Stimulated activated CD8-positive, alpha-beta memory T cell treated with anti-CD3 and anti-CD28 coated beads, Interleukin-2, amount 100 ng/mL, for 48 hours (primary cell): ENCODE results near the gene HK1.

Experiments used
- DNase-seq, 2 donors: peaks; one replicate each; pipeline ENCODE4 v3.0.0-alpha.2; 2020; ENCODE audit warnings: low read depth in 2 of 2

HK1 gene

GRCh38 chr10:69345890-69346474 is 67.7 kb downstream of the HK1 start:
- DNase-seq = no peak

DNA sequence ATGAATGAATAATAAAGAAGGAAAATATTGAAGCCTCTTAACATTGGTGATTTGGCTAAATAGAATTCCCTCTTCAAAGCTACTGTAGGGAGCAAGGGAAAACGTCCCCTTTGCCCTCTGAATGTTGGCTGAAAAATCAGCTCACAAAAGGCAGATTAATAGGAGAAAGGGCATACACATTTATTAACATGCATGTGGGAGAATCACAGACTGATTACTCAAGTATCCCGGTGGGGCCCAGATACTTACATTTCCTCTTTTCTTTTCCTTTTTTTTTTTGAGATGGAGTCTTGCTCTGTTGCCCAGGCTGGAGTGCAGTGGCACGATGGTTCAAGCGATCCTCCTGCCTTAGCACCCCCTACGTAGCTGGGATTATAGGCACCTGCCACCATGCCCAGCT is 68.5 kb downstream of the HK1 start:
- no peak for DNase-seq

DNA sequence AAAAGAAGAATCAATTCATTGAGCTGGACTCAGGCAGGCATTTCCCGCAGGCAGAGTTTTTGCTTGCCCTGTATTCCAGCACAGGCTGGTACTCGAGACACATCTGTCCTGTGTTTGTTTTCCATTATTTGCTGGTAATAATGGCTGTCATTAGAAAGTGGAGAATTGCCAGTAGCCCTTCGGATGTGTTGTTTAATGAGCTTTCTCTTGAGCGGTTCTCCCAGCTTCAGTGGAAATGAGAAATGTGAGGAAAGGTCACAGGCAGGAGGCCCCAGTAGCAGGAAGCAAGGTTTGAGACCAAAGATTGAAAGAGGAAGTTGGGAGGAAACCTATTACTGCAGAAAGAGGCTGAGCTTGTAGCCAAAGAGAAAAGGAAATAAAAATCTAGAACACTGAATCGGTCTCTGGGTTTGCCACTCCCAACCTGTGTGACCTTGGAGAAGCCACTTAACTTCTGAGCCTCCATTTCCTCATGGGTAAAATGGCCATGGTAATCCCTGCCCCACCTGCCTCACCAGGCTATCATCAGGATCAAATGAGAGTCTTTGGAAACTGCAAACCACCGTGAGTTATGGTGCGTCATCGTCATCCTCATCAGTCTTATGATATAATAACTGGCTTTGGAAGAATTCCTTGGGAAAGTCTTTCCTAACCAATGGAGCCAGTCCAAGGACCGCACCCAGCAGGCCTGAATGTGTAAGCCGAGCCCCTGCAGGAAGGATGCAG is 70.7 kb downstream of the HK1 start:
- DNase-seq = no peak

GRCh38 chr10:69349542-69349888 is 71.2 kb downstream of the HK1 start:
- no peak for DNase-seq

- DNase-seq = no peak
Measured at GRCh38 chr10:69351589-69351988, 73.3 kb downstream of the HK1 start.

GRCh38 chr10:69352569-69353264 is 74.4 kb downstream of the HK1 start:
- DNase-seq = no peak

- no peak for DNase-seq
Measured at GRCh38 chr10:69353977-69354635, 75.8 kb downstream of the HK1 start.

DNA sequence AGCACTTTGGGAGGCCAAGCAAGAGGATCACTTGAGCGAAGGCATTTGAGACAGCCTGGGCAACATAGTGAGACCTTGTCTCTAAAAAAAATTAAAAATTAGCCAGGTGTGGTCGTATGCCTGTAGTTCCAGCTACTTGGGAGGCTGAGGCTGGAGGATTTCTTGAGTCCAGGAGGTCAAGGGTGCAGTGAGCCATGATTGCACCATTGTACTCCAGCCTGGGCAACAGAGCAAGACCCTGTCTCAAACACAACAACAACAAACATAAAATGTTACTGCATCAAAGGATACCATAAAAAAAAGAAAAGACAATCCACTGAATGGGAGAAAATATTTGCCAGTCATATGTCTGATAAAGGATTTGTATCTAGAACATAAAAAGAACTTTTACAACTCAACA is 77.9 kb downstream of the HK1 start:
- DNase-seq = no peak

GRCh38 chr10:69358148-69358795 is 80.0 kb downstream of the HK1 start:
- DNase-seq = no peak

DNA sequence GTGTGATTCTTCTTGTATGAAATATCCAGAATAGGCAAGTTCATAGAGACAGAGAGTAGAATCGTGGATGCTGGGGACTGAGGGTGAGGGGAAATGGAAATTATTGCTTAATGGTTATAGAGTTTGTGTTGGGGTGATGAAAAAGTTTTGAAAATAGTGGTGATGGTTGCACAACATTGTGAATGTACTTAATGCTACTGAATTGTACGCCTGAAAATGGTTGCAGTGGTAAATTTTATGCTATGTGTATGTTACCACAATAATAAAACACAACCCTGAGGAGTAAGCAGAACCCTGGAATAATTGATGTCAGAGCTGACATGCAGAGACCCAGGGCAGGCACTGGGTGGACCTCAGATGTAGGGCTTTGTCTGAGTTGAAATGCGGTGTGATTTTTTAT is 80.9 kb downstream of the HK1 start:
- DNase-seq = no peak

- DNase-seq = no peak
Measured at GRCh38 chr10:69359594-69359993, 81.3 kb downstream of the HK1 start.

DNA sequence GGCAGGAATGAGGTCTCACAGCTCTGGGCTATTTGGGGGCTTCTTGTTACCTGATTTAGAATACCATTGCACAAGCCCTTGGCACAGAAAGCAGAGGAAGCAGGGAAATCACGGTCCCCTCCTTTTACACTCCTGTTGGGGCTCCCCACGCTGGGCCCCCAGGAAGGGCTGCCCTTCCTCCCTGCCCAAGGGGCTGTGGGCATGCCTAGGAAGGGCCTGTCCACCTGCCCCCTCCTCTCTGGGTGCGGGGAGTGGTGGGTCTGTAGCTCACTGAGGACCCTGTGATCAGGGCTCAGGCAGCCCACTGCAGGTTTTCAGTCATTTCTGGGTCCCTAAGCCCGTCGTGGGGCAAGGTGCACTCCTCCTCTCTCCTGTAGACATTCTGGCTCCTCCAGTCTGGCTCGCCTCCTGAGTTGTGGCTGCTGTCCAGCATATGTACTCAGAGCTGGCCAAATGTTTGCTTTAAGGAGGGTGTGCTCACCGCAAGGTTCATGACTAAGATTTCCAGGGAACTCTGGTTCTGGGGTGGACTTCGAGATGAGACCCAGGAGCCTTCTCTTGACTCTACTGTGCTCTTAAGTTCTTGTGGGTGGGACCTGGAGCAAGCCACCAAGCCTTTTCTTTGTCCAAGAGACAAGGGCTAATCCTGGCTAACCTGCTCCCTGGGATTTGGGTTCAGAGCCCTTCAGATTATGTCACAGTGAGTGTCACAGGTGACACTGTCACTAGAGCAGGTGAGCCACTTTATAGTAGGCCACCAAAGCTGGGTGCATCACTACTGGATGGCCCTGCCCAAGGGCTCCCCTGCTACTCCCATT is 82.4 kb downstream of the HK1 start:
- no peak for DNase-seq

GRCh38 chr10:69361303-69361614 is 83.0 kb downstream of the HK1 start:
- no peak for DNase-seq

GRCh38 chr10:69362471-69362954 is 84.2 kb downstream of the HK1 start:
- no peak for DNase-seq

GRCh38 chr10:69363666-69364065 is 85.4 kb downstream of the HK1 start:
- DNase-seq = no peak

GRCh38 chr10:69364232-69364940 is 86.1 kb downstream of the HK1 start:
- no peak for DNase-seq

GRCh38 chr10:69366738-69367137 is 88.4 kb downstream of the HK1 start:
- DNase-seq = no peak

GRCh38 chr10:69367469-69367868 is 89.2 kb downstream of the HK1 start:
- DNase-seq = no peak

DNA sequence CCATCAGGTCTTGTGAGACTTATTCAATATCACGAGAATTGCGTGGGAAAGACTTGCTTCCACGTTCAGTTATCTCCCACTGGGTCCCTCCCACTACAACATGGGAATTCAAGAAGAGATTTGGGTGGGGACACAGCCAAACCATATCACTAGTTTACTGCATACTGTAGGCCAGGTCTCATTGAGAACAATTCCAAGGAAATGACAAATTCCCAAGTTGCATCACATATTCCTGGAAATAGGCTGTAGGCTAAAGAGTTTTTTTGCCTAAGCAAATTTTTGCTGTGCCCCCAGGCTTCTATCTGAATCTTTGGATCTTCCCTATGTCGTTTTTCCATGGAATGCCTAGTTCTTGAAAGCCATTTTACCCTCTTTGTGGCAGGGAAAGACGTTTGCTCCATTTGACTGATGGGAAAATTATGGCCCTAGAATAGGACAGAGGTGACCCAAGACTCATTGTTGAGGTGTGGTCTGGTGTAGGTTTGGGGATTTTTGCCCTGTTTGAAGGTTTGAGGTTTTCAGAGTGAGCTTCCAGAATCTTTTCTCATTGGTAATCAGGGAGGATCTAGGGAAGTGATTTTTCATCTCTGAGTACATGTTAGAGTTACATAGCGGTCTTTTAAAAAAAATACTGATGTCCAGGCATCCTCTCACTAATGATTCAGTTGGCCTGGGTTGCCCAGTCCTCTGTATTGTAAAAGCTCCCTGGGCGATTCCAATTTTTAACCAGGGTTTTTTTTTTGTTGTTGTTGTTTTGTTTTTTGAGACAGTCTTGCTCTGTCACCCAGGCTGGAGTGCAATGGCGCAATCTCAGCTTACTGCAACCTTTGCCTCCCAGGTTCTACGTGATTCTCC is 94.1 kb downstream of the HK1 start:
- no peak for DNase-seq

- no peak for DNase-seq
Measured at GRCh38 chr10:69374242-69374641, 95.9 kb downstream of the HK1 start.
